Stimulated activated CD4-positive, alpha-beta T cell treated with anti-CD3 and anti-CD28 coated beads, Interleukin-4, amount 100 ng/mL, for 1 hour (primary cell): ENCODE measurements around the gene PARD3.
"Not testable (repeated sequence)": the region's sequence is repeated elsewhere in the genome, so short reads cannot be mapped to it uniquely, and the experiment has no call there.

Experiments used
- DNase-seq: peaks from one replicate; pipeline ENCODE4 v3.0.0-alpha.2; 2020

PARD3 gene

DNA sequence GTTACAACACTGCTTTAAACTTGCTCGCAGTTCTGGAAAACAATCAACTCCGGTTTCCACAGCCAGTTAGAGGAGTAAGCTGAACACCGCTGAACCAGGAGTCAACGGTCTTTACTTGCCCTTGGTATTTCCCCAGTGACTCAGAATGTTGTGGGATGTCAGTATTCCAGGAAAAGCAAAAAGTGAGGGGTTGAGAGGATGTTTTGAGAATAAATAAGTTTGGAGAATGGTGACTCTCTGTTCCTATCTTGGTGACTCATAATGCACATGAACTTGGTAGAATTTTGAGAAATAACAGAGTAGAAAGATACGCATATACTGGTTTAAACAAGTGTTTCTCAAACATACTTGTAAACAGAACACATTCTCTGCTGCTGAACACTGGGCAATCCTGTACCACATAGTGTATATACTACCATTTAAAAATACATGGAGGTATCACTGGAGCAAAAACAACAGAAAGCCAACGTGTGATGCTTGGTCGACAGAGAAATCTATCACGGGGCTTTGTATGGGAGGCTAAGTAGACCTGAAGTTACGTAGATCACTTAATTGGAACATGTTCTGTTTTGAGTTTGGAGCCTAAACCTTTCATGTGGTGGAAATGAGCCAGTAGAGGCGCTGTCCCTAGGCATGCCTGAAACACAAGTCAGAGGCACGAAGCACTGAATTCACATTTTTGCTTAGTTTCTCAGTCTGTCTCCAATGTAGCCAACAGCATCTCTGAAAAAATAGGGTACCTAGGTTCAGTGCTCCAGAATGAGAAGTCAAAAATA is 534.3 kb downstream of the PARD3 start:
- DNase-seq: no peak

DNA sequence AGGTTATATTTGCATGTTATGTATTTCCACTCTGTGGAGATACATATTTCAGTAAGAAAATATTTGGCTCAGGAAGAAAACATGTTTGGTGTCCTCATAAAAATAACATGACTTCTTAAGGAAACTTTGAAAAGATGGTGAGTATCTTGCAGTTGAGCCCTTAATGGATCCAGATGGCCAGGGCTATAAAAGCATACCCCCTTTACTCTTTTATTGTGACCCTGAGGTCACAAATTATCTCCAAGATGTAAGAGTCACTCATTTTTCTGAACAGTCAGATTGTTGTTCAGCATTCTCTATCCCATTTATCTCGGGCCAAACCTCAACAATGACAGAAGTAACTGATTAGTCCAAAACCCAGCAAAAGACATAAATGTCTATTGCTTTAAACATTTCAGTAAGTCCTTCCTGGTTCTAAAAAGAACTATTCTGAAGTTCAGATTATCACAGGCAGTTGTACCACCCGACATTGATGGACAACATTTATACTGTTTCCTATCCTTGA is 539.4 kb downstream of the PARD3 start:
- DNase-seq: no peak

DNA sequence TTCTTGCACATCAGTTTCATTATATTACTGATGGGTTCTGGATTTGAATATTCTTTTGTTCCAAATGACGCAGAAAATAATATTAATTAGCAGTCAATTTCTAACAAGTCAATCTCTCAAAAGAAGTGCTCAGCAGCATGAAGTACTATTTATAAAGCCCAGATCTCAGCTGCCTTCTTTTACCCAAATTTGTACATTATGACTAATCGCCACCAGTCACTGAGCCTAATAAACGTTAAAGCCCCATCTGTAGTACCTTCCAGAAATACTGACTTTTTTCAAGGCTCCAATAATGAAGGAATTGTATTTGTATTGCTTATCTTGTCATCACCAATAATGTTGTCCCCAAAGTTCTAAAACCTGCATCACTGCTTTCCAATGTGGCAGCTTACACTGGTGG is 540.2 kb downstream of the PARD3 start:
- no peak for DNase-seq

DNA sequence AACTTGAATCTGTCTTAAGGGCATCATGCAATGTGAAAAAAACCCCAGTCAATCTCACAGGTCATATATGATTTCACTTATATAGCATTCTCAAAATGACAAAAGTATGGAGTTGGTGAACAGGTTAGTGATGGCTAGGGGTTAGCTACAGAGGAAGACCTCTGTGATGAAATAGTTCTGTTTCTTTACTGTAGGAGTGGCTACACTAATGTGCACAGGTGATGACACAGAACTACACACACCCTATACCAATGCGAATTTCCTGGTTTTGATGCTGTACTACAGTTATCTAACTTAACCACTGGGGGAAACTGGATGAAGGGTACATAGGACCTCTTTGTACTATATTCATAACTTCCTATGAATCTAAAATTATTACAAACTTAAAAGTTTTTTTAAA is 541.8 kb downstream of the PARD3 start:
- no peak for DNase-seq

DNA sequence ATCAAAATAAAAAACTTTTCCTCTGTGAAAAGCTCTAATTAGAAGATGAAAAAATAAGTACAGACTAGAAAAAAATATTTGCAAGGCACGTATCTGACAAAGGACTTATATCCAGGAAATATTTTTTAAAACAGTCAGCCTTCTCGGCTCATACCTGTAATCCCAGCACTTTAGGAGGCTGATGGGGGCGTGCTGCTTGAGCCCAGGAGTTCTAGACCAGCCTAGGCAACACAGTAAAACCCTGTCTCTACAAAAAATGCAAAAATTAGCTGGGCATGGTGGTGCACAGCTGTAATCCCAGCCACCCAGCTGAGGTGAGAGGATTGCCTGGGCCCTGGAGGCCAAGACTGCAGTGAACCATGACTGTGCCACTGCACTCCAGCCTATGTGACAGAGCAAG is 542.8 kb downstream of the PARD3 start:
- DNase-seq: no peak

DNA sequence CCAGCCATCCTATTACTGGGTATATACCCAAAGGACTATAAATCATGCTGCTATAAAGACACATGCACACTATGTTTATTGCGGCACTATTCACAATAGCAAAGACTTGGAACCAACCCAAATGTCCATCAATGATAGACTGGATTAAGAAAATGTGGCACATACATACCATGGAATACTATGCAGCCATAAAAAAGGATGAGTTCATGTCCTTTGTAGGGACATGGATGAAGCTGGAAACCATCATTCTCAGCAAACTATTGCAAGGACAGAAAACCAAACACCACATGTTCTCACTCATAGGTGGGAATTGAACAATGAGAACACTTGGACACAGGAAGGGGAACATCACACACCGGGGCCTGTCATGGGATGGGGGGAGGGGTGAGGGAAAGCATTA is 546.7 kb downstream of the PARD3 start:
- DNase-seq: not testable (repeated sequence)

DNA sequence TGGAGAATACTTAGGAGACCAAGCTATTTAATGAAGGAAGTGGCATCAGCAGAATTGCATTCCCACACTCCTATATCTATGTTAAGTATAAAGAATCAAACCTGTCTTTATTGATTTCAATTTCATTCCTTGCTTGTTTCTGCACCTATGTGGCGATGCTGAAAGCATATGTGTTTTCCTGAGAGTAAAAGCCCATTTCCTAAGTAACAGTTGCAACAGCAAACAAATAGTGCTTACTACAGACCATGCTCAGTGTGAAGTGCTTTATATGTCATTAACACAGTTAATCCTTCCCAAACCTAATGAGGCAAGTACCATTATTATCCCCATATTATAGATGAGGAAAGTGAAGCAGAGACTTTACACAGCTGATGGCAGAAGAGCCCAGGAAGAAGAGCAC is 552.1 kb downstream of the PARD3 start:
- no peak for DNase-seq

DNA sequence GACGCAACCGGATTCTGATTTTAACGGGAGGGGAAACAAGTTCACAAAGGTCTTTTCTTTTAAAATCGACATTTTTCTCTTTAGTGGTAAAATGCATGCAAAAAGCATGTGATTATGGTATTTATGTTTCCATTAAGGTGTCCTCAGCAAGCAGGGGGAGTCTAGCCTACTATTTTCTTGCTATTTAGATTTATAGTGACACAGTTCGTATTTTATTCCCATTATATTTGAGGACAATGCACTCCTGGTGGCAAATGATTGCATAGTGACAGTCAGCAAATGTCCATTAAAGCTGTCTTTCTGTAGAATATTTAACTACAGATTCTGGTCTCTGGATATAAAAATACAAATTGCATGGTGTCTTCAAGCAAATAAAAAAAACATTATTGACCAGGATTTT is 554.2 kb downstream of the PARD3 start:
- no peak for DNase-seq

DNA sequence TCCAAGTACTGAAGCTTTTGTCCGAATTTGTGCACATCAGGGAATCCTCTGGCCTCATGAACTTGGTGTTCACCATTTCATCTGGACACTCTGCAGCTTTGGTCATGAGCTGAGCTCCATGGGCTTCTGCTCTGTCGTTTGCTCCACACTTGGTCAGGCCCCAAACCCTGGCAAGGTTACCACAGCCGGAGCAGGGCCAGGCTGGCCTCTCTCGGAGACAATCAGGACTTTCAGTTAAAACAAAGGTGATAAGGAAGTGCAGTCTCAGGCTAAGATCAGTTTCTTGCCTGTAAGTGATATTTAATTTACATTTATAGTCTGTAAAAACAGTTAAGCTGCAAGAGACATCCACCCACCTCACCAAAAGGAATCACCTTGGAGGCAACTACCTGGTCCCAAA is 558.9 kb downstream of the PARD3 start:
- DNase-seq: no peak

DNA sequence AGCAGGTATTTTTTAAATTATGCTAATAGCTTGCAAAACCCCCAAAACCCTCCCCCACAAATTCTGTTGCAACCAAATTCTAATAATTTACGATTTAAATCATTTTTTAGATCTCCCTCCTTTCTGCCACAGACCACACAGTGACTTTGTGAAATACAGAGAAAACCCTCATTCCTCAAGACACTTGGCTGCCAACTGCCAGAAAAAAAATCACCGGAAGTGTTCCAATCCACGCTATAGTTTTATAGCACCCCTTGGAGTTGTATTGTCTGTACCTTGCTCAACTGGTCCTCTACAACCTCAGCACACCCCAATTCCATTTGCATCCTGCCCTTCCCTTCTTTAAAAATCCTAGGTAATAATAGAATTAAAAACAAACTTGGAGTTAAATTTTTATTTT is 560.1 kb downstream of the PARD3 start:
- DNase-seq: no peak

DNA sequence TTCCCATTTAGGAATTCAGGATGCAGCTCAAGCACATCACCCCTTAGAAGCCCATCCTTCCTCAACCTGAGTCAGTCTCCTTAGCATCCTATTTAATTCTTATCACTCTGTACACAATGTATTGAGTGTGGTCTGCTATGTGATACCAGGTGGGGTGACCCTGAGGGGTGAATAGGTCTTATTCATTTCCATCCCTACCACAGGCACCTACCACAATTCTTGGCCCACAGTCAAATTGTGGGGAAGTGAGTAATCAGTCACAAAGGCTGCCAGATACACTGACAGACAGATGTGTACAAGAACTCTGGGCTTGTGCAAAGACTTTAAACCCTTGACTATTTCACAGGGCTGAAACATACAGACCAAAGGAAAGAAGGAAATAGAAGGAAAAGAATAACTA is 560.5 kb downstream of the PARD3 start:
- no peak for DNase-seq

DNA sequence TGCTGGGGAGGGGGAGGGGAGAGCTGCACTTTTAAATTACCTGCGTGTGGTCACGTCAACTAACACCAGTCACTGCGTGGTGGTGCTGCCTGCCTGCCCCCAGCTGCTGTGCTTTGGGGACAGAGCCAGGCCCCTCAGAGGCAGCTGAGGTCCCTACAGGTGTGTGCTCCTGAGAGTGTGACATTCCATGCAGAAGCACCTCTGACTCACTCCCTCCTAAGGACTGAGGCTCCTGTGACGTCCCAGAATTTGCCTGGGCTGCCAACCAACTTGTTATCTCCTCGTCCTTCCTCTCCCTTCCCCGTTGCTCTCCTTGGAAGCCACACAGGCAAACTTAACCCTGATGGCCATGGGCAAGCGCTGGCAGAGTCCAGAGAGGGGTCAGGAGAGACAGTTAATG is 563.0 kb downstream of the PARD3 start:
- DNase-seq: no peak

DNA sequence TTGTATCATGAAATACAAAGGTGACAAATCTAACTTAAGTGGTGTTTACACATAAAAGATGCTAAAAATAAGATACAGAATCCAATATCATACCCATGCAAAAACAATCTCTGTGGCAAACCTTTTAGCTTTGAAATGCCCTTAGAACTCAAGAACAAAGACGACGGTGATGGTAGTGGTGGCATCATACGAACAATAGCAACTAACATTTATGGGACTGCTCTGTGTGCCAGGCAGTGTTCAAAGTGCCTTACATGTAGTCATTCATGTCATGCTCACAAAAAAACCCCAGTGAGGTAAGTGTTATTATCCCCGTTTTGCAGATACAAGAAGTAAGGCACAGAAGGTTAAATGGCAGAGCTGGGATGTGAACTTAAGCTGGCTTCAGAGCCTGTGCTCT is 563.9 kb downstream of the PARD3 start:
- no peak for DNase-seq

DNA sequence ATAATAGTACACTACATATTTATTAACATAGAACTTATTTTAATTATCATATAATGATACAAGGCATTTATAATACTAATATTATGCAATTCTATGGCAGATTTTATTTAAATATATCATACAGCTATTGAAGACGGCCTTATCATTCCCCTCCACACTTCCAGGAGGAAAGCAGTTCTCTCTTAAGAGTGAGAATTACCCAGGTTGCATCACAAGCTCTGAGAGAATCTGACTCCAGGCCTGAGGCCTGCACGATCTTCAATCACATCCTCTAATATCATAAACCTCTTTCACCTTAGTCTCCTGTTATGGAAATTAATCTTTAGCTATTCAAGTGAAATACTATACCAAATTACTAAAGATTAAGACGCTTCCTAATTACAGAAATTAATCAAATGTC is 564.4 kb downstream of the PARD3 start:
- no peak for DNase-seq

DNA sequence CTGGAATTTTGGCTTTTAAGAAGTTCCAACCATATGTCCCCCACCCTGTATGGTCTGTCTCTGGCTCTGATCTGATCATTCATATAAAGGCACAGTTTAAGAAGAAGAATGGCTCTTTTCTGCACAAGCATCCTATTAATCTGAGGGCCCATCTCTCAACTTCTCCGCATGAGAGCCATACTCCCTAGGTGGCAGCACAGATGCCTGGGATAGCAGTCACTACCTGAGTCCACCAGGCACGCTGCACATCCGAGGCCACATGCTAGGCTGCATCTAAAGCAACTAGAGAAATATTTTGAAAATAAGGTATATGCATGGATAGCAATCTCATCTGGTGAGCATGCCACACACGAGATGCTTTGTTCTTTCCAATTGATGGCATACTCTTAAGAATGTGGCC is 565.5 kb downstream of the PARD3 start:
- DNase-seq: no peak

DNA sequence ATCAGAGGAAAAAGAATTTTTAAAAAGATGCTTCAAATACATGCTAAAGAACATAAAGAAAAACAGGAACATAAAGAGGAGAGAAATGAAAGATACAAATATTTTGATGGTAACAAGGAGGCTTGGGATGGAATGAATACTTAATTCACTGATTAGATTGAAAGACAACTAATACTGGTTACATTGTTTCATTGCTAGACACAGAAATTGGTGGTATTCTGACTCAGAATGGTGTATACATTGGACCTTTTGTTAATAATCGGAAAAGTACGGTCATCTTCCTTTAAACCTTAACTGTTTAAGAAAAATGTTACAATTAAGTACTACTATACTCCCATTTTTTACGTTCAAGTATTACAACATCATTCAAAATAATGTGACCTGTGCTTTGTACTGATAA is 567.5 kb downstream of the PARD3 start:
- no peak for DNase-seq

DNA sequence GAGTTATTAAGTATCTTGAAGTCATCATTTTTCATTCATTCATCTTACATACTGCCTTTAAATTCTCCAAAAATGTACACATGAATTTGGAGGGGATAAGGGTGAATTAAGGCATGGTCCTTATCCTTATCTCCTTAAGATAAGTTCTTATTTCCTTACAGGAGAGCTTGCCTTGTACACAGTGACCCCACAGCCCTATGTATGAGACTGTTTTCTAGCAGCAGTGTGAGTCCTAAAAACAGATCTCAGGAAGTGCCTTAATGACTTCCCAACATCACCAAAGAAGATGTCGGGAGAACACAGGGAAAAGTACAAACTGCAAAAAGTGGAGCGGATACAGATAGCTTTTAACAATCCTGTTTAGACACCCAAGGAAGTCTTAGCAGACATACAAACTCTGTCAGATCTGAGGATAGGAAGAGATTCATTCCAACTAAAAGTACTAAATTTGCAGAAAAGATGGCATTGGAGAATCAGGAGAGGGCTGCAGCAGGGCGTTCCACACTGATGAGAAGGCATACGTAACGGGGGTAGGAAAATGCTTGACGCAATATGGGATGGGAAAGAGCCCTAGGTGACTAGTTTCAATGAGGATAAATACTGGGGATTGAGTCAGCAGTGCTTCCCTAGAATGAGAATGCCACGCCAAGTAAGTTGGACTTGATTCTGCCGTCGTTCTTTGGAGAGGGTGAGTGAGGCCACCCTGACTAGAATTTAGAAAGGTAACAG is 570.2 kb downstream of the PARD3 start:
- no peak for DNase-seq

DNA sequence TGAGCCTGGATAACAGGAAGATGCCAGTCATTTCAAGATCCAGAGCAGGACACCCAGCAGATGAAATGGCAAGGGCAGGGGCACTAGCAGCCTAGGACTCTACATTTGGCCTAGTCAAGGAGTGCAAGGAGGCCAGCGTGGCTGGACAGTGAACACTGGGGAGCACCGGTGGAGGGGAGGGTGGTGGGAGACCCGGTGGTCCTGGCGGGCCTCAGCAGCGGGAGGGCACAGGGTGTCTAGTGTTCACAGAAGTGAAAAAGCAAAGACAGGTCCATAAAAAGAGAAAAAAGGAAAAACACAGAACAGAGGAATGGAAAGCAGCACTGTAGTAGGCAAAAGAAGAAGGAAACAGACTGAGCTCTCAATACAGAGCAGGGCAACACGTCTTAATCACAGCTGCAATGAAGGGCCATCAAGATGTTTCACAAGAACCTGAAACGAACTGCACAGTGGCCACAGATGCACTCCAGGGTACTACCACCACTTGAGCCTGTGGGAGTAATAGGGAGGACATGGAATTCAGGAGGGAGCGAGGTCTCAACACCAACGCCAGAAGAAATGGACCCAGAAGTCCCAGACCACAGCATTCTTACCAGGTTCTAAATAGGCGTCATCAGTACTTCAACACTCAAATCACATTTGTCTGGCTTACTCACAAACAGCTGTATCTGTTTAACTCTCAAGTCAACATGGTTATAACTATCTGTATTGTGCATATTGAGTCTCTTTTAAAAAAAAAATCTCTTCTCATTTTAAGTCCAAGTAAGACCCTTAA is 573.7 kb downstream of the PARD3 start:
- no peak for DNase-seq

DNA sequence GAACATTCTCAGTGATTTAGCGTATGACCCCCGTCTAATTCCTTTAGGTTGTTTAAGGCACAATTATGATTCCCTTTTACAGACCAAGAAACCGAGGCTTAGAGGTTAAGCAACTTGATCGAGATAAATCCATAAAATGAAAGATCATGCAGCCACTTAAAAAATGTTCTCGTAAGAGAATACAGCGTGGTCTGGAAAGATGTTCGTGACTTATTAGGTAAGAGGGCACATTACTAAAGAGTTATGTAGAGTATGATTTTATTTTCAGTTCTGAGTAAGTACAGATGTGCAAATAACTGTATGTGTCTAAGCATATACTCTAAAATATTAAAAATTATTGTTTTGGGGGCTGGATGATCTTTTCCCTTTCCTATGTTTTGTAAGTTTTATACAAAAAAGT is 575.1 kb downstream of the PARD3 start:
- DNase-seq: no peak

DNA sequence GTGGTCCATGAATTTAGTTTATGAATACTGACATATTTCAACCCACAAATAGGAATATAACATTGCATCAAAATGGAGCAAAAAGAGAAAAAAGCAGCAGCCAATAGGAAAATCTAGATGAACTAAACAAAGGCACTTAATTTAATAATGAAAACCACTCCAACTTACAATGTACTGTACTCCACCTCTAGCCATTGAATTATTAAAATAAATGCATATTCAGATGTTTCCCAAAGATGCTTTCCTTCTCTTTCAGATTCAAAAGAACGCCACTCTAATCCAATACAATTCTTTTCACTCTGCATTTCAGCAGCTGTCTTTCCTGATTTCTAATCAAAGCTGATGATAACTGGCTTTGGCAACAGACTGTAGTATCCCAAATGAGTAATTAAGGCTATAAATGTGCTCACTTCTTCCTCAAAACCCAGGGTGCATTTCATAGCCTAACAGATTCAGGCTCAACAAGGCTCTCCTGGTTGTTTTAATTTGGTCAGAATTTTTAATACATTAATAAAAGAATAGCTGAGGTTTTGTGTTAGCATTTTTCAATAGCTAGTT is 577.1 kb downstream of the PARD3 start:
- no peak for DNase-seq

DNA sequence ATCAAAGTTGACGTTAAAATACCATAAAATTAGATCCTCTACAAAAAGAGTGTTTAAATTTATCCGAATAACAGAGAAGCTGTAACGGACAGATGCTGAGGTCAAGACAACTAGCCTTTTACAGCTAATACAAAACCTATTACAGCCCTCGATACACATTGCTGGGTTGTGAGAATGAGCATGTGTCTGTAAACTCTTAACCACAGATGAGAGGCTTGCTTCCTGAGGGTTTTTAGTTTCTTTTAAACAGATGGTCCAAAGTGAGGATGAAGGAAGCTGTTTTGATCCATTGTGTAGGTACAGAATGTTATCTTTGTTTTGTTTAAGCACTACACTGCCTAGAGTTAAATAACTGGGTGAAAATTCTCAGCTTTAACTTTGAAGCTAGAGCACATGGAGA is 578.2 kb downstream of the PARD3 start:
- DNase-seq: no peak

DNA sequence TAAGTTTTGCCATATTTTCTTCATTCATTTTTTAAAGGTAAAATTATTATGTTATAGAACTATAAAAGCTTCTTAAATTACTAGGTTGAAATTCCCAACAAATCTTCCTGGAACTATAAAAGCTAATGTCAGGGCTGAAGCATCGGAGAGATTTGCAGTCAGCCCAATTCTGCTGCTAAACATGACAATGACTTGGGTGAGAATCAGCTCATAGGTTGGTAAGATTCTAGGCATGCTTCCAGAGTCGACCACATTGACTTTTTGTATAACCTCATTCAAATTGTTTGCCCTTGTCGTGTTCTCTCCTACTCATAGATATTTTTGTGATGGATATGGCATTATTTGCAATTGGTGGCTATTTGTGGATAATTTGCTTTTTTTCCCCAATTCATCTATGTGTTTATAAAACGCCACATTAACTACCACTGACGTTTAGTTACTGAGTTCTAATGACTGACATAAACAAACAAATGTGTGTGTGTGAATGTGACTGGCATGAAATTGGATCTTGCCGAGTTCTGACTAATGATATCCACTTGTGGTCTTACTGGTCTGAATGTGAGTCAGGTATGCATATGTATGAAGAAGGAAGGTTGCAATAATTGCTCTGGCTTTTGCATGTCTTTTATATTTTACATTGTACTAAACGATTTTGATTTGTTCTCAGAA is 579.8 kb downstream of the PARD3 start:
- no peak for DNase-seq

DNA sequence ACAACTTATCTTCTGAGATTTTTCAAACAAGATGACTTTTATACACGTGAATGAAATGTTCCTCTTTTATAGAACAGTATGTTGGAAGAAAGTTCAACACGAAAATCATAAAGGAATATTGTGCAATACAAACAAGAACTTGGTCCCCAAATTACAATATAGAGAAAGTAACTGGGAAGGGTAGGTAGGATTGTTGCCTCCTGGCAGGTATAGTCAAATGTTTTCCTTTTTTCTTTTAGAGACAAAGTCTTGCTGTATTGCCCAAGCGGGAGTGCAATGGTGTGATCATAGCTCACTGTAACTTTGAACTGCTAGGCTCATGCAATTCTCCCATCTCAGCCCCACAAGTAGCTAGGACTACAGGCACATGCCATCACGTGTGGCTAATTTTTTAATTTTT is 582.6 kb downstream of the PARD3 start:
- DNase-seq: no peak
